ENCODE data around the gene GLYATL3. TPM values are rescaled to one million over a fixed set of nuclear protein-coding genes. Genes with fewer than 3 reads are reported as not detected.
A peak's percentile ranks its signal among the peaks of the same experiment; 100 is the strongest.

Gene GLYATL3
- total and polyA plus RNA-seq, 4 experiments from 2014 or later = not detected

GRCh38 chr6:49564552-49564951 is 64.8 kb downstream of the GLYATL3 start:
- Histone ChIP-seq H3K36me3 (ENCODE audit: insufficient read depth, low read length) (no peaks in the 10 kb centered on the region), H3K27ac (ENCODE audit: low read depth, low read length) (no peak overlapping the region), H3K27me3 (ENCODE audit: insufficient read depth, low read length) (no peaks in the 10 kb centered on the region), H3K4me1 (ENCODE audit: insufficient read depth, low read length) (no peaks in the 10 kb centered on the region), H3K4me3 (ENCODE audit: low read length in 2 of 2) (no peak overlapping the region), H3K9me3 (ENCODE audit: control insufficient read depth in 1 of 2, low read length in 2 of 2) (no peaks in the 10 kb centered on the region)
- Mint-ChIP-seq H3K4me1 (no peaks in the 10 kb centered on the region), H3K4me3 (no peak overlapping the region), H3K9me3 (peaks cover 0 to 3% (median 0%) of the 10 kb centered on the region in 8 donors), H3K36me3 (no peaks in the 10 kb centered on the region), H3K27me3 (peaks cover 0 to 6% of the 10 kb centered on the region in 2 donors), H3K27ac (no peak overlapping the region)
- intact Hi-C loops (cut with micrococcal nuclease) = no loop called here
- DNase-seq = no peak
- ChIA-PET CTCF (ENCODE audit: partially characterized antibody) (no interaction called here), POLR2A (ENCODE audit: partially characterized antibody) (no interaction called here)

- no peak overlapping the region for H3K27ac Mint-ChIP-seq
- H3K9me3 Mint-ChIP-seq = peaks cover 0 to 4% (median 0%) of the 10 kb centered on the region in 8 donors
- H3K4me3 Mint-ChIP-seq = no peak overlapping the region
- DNase-seq = no peak
- intact Hi-C loops (cut with micrococcal nuclease) = no loop called here
- ChIA-PET CTCF (ENCODE audit: partially characterized antibody) (no interaction called here), POLR2A (ENCODE audit: partially characterized antibody) (no interaction called here)
- no peaks in the 10 kb centered on the region for H3K27me3 ChIP-seq (ENCODE audit: insufficient read depth, low read length)
- H3K4me1 ChIP-seq (ENCODE audit: insufficient read depth, low read length) = no peaks in the 10 kb centered on the region
- H3K36me3 Mint-ChIP-seq = no peaks in the 10 kb centered on the region
- H3K4me3 ChIP-seq (ENCODE audit: low read length in 2 of 2) = no peak overlapping the region
- H3K27ac ChIP-seq (ENCODE audit: low read depth, low read length) = no peak overlapping the region
- peaks cover 0 to 6% of the 10 kb centered on the region in 2 donors for H3K27me3 Mint-ChIP-seq
- H3K4me1 Mint-ChIP-seq = no peaks in the 10 kb centered on the region
- no peaks in the 10 kb centered on the region for H3K36me3 ChIP-seq (ENCODE audit: insufficient read depth, low read length)
- no peaks in the 10 kb centered on the region for H3K9me3 ChIP-seq (ENCODE audit: control insufficient read depth in 1 of 2, low read length in 2 of 2)
These were observed 65.5 kb downstream of the GLYATL3 start for GRCh38 chr6:49565261-49565660.

GRCh38 chr6:49565855-49566254 is 66.1 kb downstream of the GLYATL3 start:
- ChIA-PET POLR2A (ENCODE audit: partially characterized antibody) (no interaction called here), CTCF (ENCODE audit: partially characterized antibody) (no interaction called here)
- DNase-seq = no peak
- Mint-ChIP-seq H3K36me3 (no peaks in the 10 kb centered on the region), H3K4me1 (no peaks in the 10 kb centered on the region), H3K27me3 (peaks cover 0 to 6% of the 10 kb centered on the region in 2 donors), H3K9me3 (peaks cover 0 to 4% (median 0%) of the 10 kb centered on the region in 8 donors), H3K27ac (no peak overlapping the region), H3K4me3 (no peak overlapping the region)
- Histone ChIP-seq H3K36me3 (ENCODE audit: insufficient read depth, low read length) (no peaks in the 10 kb centered on the region), H3K27me3 (ENCODE audit: insufficient read depth, low read length) (no peaks in the 10 kb centered on the region), H3K4me3 (ENCODE audit: low read length in 2 of 2) (no peak overlapping the region), H3K4me1 (ENCODE audit: insufficient read depth, low read length) (no peaks in the 10 kb centered on the region), H3K9me3 (ENCODE audit: control insufficient read depth in 1 of 2, low read length in 2 of 2) (no peaks in the 10 kb centered on the region), H3K27ac (ENCODE audit: low read depth, low read length) (no peak overlapping the region)
- intact Hi-C loops (cut with micrococcal nuclease) = no loop called here

- H3K27ac ChIP-seq (ENCODE audit: low read depth, low read length) = no peak overlapping the region
- no peak overlapping the region for H3K4me3 ChIP-seq (ENCODE audit: low read length in 2 of 2)
- H3K27me3 ChIP-seq (ENCODE audit: insufficient read depth, low read length) = no peaks in the 10 kb centered on the region
- no peaks in the 10 kb centered on the region for H3K36me3 Mint-ChIP-seq
- H3K36me3 ChIP-seq (ENCODE audit: insufficient read depth, low read length) = no peaks in the 10 kb centered on the region
- intact Hi-C loops (cut with micrococcal nuclease) = no loop called here
- DNase-seq = no peak
- H3K27ac Mint-ChIP-seq = no peak overlapping the region
- no peaks in the 10 kb centered on the region for H3K4me1 Mint-ChIP-seq
- peaks cover 0 to 4% of the 10 kb centered on the region in 2 donors for H3K27me3 Mint-ChIP-seq
- ChIA-PET POLR2A (ENCODE audit: partially characterized antibody) (no interaction called here), CTCF (ENCODE audit: partially characterized antibody) (no interaction called here)
- peaks cover 0 to 3% (median 0%) of the 10 kb centered on the region in 8 donors for H3K9me3 Mint-ChIP-seq
- H3K4me3 Mint-ChIP-seq = peak overlapping the region in 1 of 8 donors; percentile 9
- H3K9me3 ChIP-seq (ENCODE audit: control insufficient read depth in 1 of 2, low read length in 2 of 2) = no peaks in the 10 kb centered on the region
- no peaks in the 10 kb centered on the region for H3K4me1 ChIP-seq (ENCODE audit: insufficient read depth, low read length)
These were observed 70.9 kb downstream of the GLYATL3 start for GRCh38 chr6:49570474-49571079.

GRCh38 chr6:49576618-49577017 is 76.9 kb downstream of the GLYATL3 start:
- no peaks in the 10 kb centered on the region for H3K4me1 Mint-ChIP-seq
- no peaks in the 10 kb centered on the region for H3K36me3 Mint-ChIP-seq
- no peaks in the 10 kb centered on the region for H3K27me3 Mint-ChIP-seq
- peaks cover 0 to 1% (median 0%) of the 10 kb centered on the region in 8 donors for H3K9me3 Mint-ChIP-seq
- CTCF ChIA-PET (ENCODE audit: partially characterized antibody) = no interaction called here
- intact Hi-C loops (cut with micrococcal nuclease) = no loop called here
- Histone ChIP-seq H3K36me3 (ENCODE audit: insufficient read depth, low read length) (no peaks in the 10 kb centered on the region), H3K27ac (ENCODE audit: low read depth, low read length) (no peak overlapping the region), H3K4me3 (ENCODE audit: low read length in 2 of 2) (no peak overlapping the region), H3K27me3 (ENCODE audit: insufficient read depth, low read length) (no peaks in the 10 kb centered on the region), H3K9me3 (ENCODE audit: control insufficient read depth in 1 of 2, low read length in 2 of 2) (no peaks in the 10 kb centered on the region), H3K4me1 (ENCODE audit: insufficient read depth, low read length) (no peaks in the 10 kb centered on the region)
- POLR2A ChIA-PET (ENCODE audit: partially characterized antibody) = no interaction called here
- no peak overlapping the region for H3K4me3 Mint-ChIP-seq
- no peak for DNase-seq
- no peak overlapping the region for H3K27ac Mint-ChIP-seq

Other genes with a start within 250 kb of the GLYATL3 start
- 10 to 100 TPM; 14.5 to 15.4 TPM for gene MMUT, start 36.7 kb upstream of the GLYATL3 start, total RNA-seq
- 10 to 100 TPM in 1 of 2 donors, 1 to 10 TPM in 1; 9.1 to 13.5 TPM for gene MMUT, start 36.7 kb upstream of the GLYATL3 start, polyA plus RNA-seq
- 1 to 10 TPM; 5.2 to 5.8 TPM for gene CENPQ, start 36.6 kb upstream of the GLYATL3 start, total RNA-seq
- gene CENPQ, start 36.6 kb upstream of the GLYATL3 start, polyA plus RNA-seq = 1 to 10 TPM; 4.3 to 5.6 TPM
- not detected for gene C6orf141, start 50.7 kb downstream of the GLYATL3 start, total RNA-seq
- gene C6orf141, start 50.7 kb downstream of the GLYATL3 start, polyA plus RNA-seq = not detected
- not detected for gene RHAG, start 136.9 kb downstream of the GLYATL3 start, total RNA-seq
- not detected for gene RHAG, start 136.9 kb downstream of the GLYATL3 start, polyA plus RNA-seq
- gene CRISP2, start 213.6 kb downstream of the GLYATL3 start, total RNA-seq = not detected
- not detected for gene CRISP2, start 213.6 kb downstream of the GLYATL3 start, polyA plus RNA-seq
- not detected for gene CRISP3, start 244.5 kb downstream of the GLYATL3 start, total RNA-seq
- gene CRISP3, start 244.5 kb downstream of the GLYATL3 start, polyA plus RNA-seq = not detected